ENCODE data around the gene DSCAM. TPM values are rescaled to one million over a fixed set of nuclear protein-coding genes. Genes with fewer than 3 reads are reported as not detected.

DSCAM gene
- total RNA-seq, 1 donor from 2014 or later = 0.06 TPM

DNA sequence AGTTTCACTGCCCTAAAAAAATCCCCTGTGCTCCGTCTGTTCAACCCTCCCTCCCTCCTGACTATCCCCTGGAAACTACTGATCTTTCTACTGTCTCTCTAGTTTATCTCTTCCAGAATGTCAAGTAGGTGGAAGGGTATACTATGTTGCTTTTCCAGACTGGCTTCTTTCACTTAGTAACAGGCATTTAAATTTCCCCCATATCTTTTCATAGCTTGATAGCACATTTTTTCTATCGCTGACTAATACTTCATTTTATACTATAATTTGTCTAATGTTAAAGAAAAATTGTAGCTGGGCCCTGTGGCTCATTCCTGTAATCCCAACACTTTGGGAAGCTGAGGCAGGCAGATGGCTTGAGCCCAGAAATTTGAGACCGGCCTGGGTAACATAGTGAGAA is 142.8 kb downstream of the DSCAM start:
- TF ChIP-seq CTCF (conservative IDR thresholded peaks at IDR 0.05; ENCODE audit: low read depth, low read length) = no peak
- no peak overlapping the region for H3K4me3 ChIP-seq (ENCODE audit: low read depth, low read length)
- no peak for DNase-seq (ENCODE audit: low read depth)

DNA sequence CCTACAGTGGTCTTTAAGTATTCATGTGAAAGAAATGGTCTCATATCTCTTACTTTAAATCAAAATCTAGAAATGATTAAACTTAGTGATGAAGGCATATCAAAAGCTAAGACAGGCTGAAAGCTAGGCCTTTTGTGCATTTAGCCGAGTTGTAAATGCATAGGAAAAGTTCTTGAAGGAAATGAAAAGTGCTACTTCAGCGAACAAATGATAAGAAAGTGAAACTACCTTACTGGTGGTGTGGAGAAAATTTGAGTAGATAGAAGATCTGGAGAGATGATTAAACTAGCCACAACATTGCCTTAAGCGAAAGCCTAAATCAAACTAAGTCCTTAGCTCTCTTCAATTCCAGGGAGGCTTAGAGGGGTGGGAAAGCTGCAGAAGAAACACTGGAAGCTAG is 147.6 kb downstream of the DSCAM start:
- no peak for DNase-seq (ENCODE audit: low read depth)
- TF ChIP-seq CTCF (conservative IDR thresholded peaks at IDR 0.05; ENCODE audit: low read depth, low read length) = no peak
- no peak overlapping the region for H3K4me3 ChIP-seq (ENCODE audit: low read depth, low read length)

GRCh38 chr21:40696246-40696645 is 150.7 kb downstream of the DSCAM start:
- H3K4me3 ChIP-seq (ENCODE audit: low read depth, low read length) = no peak overlapping the region
- DNase-seq (ENCODE audit: low read depth) = no peak
- no peak for TF ChIP-seq CTCF (conservative IDR thresholded peaks at IDR 0.05; ENCODE audit: low read depth, low read length)

GRCh38 chr21:40689840-40690360 is 157.1 kb downstream of the DSCAM start:
- TF ChIP-seq CTCF (conservative IDR thresholded peaks at IDR 0.05; ENCODE audit: low read depth, low read length) = no peak
- H3K4me3 ChIP-seq (ENCODE audit: low read depth, low read length) = no peak overlapping the region
- DNase-seq (ENCODE audit: low read depth) = no peak

DNA sequence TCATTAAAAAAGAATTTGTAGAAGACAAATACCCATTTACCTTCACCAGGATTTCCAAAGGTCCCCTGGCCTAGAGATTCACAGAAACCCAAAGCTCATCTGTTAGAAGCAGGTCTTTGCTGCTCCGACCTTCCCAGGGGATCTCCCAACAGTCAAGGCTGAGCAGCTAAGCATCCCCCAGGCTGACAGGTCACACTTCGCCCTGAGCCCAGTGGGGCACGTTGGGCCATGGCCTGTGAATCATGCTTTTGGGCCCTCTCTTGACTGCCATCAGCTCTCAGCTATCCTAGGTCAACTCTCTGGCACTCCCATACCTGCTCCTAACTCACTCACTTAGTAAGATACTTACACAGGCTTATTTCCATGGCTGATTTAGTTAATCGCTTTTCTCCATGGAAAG is 157.7 kb downstream of the DSCAM start:
- no peak for TF ChIP-seq CTCF (conservative IDR thresholded peaks at IDR 0.05; ENCODE audit: low read depth, low read length)
- H3K4me3 ChIP-seq (ENCODE audit: low read depth, low read length) = no peak overlapping the region
- peak; percentile 10 for DNase-seq (ENCODE audit: low read depth)

DNA sequence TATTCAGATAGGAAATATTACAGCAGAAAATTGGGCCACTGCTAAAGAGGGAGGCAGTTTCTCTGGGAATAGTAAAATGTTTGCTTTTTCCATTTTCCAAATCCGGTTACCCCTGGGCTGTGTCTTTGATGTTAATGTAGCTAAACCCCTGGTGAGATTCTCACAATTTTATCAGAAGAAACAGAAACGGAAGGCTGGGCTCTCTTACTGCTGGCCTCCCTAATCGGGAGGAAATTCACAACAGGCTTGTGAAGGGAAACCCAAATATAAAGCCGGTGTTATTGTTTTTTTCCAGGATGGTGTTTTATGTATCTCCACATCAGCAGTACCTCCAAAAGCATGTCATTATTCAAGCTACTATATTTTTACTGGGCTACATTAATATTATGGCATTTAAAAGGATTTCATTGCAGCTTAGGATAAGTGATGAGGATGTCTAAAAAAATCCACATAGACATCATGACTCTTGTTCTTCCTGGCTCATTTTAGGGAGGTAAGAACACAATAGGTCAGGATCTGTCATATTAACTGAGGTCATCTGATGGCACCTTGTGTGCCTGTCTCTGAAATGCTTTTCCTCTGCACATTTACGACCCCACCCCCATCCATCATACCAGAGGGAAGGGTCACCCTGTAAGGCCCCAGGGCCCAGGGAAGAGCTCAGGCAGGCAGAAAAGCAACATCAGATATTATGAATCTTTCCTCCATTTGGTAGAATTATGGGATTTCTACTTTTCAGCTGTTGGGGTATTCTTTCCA is 158.7 kb downstream of the DSCAM start:
- TF ChIP-seq CTCF (conservative IDR thresholded peaks at IDR 0.05; ENCODE audit: low read depth, low read length) = no peak
- no peak for DNase-seq (ENCODE audit: low read depth)
- H3K4me3 ChIP-seq (ENCODE audit: low read depth, low read length) = no peak overlapping the region

GRCh38 chr21:40687625-40688024 is 159.3 kb downstream of the DSCAM start:
- no peak for TF ChIP-seq CTCF (conservative IDR thresholded peaks at IDR 0.05; ENCODE audit: low read depth, low read length)

More at GRCh38 chr21:40687625-40688024, 159.3 kb downstream of the DSCAM start:
- no peak overlapping the region for H3K4me3 ChIP-seq (ENCODE audit: low read depth, low read length)
- DNase-seq (ENCODE audit: low read depth) = no peak

Measured in epithelial cell of proximal tubule (primary cell).